Stomach (tissue), 9 donors: ENCODE data around the gene IMMT. TPM values are rescaled to one million over a fixed set of nuclear protein-coding genes. Genes with fewer than 3 reads are reported as not detected.

Source experiments
- DNase-seq, 2 donors: peaks; one replicate each; pipeline versions ENCODE4 v3.0.0 to v3.0.0-alpha.2; 2013 to 2019
- H3K27ac ChIP-seq, 5 donors: fragments of 200-600 bp in 4 of 5; sonication (generic) in 4 of 5; one replicate each; pipeline ENCODE4 v1.5.1; 2013 to 2019; ENCODE audit warnings: mild to moderate bottlenecking in 1 of 5, moderate library complexity in 1 of 5
- H3K27me3 ChIP-seq, 3 donors: fragments of 200-600 bp; sonication (generic); one replicate each; pipeline ENCODE4 v1.5.1; 2017 to 2019; ENCODE audit warnings: mixed run types in 1 of 3
- H3K36me3 ChIP-seq, 4 donors: fragments of 200-600 bp; sonication (generic); 1 replicate in 3 of 4; 2 replicates in 1 of 4; pipeline ENCODE4 v1.5.1; 2016 to 2019
- H3K4me1 ChIP-seq, 4 donors: fragments of 200-600 bp; sonication (generic); one replicate each; pipeline ENCODE4 v1.5.1; 2016 to 2019
- H3K4me3 ChIP-seq, 4 donors: fragments of 200-600 bp; sonication (generic) in 3 of 4; one replicate each; pipeline ENCODE4 v1.5.1; 2016 to 2019; ENCODE audit warnings: mild to moderate bottlenecking in 1 of 4
- H3K9me3 ChIP-seq, 4 donors: fragments of 200-600 bp; sonication (generic); one replicate each; pipeline ENCODE4 v1.5.1; 2016 to 2019
- EP300 ChIP-seq: sonication (generic); formaldehyde crosslinking; IDR thresholded peaks from one replicate; pipeline ENCODE4 v1.6.1; 2017; ENCODE audit warnings: antibody characterized with exemption
- POLR2A ChIP-seq, 4 donors: fragments of 450-650 bp; IDR thresholded peaks; one replicate each; pipeline ENCODE4 v1.6.1; 2016; ENCODE audit warnings: antibody characterized with exemption in 4 of 4, control low read depth in 2 of 4, mild to moderate bottlenecking in 1 of 4, moderate library complexity in 1 of 4
- POLR2AphosphoS5 ChIP-seq, 3 donors: sonication (generic); formaldehyde crosslinking; IDR thresholded peaks; one replicate each; pipeline ENCODE4 v1.6.1; 2016; ENCODE audit warnings: antibody characterized with exemption in 3 of 3
- WGBS, 5 donors: extraction: QIAGEN DNeasy Blood & Tissue Kit in 3 of 5; methylation state at CpG; one replicate each; pipeline versions ENCODE4 v1.1.5 to v1.1.7; 2013 to 2018; 5-methylcytosine and 5-hydroxymethylcytosine counted together
- intact Hi-C: fragments of 100-400 bp; cut with DNase I; formaldehyde crosslinking; loops from one replicate; pipeline ENCODE4 v1.15.1; 2023; ENCODE audit warnings: low total_unique reads
- polyA plus RNA-seq, 3 donors: library from polyadenylated mRNA; stranded (reverse); fragments of 200-250 nt; gene quantifications; one replicate each; pipeline ENCODE4 v1.2.3, GENCODE V29; 2013
- total RNA-seq, 5 donors: library from RNA; depleted of rRNA; stranded (reverse); fragments of >200 nt; gene quantifications; one replicate each; pipeline versions ENCODE4 v1.1.0 to v1.2.3, GENCODE V29; 2014 to 2016
- TF ChIP-seq, protein P1 (sequence below), 7 experiments: fragments of 450-650 bp in 4 of 7; fragments of 200-600 bp in 3 of 7; sonication (generic) in 3 of 7; IDR thresholded peaks; one replicate each; pipeline ENCODE4 v1.5.1; 2016 to 2019; ENCODE audit warnings: antibody characterized with exemption in 7 of 7, control low read depth in 2 of 7, mild to moderate bottlenecking in 1 of 7
- donor health status: healthy with polysubstance abuse.
- donor health status: Bipolar disorder and iron deficiency.
- donor health status: healthy.

Gene IMMT
- total and polyA plus RNA-seq, 8 donors, result 30.1 to 94.5 (median 42.4) TPM

GRCh38 chr2:86233436-86233835 is 38.2 kb upstream of the IMMT start:
- WGBS, 5 donors, result 55 to 68% (median 67%) methylated on average over 4 of the region's 4 CpGs
- DNase-seq, result no peak
- no peaks in the 10 kb centered on the region for H3K27me3 ChIP-seq
- H3K4me1 ChIP-seq, result peaks cover 0 to 6% (median 2%) of the 10 kb centered on the region in 4 donors
- no peaks in the 10 kb centered on the region for H3K36me3 ChIP-seq
- no peaks in the 10 kb centered on the region for H3K9me3 ChIP-seq
- H3K4me3 ChIP-seq, result no peak overlapping the region
- no peak overlapping the region for H3K27ac ChIP-seq
- intact Hi-C loops, result no loop called here
- TF ChIP-seq POLR2AphosphoS5 (IDR thresholded peaks at IDR 0.05) (no peak), POLR2A (IDR thresholded peaks at IDR 0.05) (no peak), EP300 (no peak)
- TF ChIP-seq, protein P1, sequence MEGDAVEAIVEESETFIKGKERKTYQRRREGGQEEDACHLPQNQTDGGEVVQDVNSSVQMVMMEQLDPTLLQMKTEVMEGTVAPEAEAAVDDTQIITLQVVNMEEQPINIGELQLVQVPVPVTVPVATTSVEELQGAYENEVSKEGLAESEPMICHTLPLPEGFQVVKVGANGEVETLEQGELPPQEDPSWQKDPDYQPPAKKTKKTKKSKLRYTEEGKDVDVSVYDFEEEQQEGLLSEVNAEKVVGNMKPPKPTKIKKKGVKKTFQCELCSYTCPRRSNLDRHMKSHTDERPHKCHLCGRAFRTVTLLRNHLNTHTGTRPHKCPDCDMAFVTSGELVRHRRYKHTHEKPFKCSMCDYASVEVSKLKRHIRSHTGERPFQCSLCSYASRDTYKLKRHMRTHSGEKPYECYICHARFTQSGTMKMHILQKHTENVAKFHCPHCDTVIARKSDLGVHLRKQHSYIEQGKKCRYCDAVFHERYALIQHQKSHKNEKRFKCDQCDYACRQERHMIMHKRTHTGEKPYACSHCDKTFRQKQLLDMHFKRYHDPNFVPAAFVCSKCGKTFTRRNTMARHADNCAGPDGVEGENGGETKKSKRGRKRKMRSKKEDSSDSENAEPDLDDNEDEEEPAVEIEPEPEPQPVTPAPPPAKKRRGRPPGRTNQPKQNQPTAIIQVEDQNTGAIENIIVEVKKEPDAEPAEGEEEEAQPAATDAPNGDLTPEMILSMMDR (IDR thresholded peaks at IDR 0.05), result no peak

GRCh38 chr2:86232910-86233309 is 37.6 kb upstream of the IMMT start:
- no peak overlapping the region for H3K4me3 ChIP-seq
- H3K27me3 ChIP-seq, result no peaks in the 10 kb centered on the region
- intact Hi-C loops, result no loop called here
- no peak for DNase-seq
- 87 to 95% (median 90%) methylated on average over 6 of the region's 6 CpGs for WGBS, 5 donors
- H3K9me3 ChIP-seq, result no peaks in the 10 kb centered on the region
- no peaks in the 10 kb centered on the region for H3K36me3 ChIP-seq
- no peak overlapping the region for H3K27ac ChIP-seq
- TF ChIP-seq, protein P1 (IDR thresholded peaks at IDR 0.05), result no peak
- TF ChIP-seq EP300, result no peak
- no peak for TF ChIP-seq POLR2AphosphoS5 (IDR thresholded peaks at IDR 0.05)
- no peak for TF ChIP-seq POLR2A (IDR thresholded peaks at IDR 0.05)
- H3K4me1 ChIP-seq, result peaks cover 0 to 6% (median 2%) of the 10 kb centered on the region in 4 donors

DNA sequence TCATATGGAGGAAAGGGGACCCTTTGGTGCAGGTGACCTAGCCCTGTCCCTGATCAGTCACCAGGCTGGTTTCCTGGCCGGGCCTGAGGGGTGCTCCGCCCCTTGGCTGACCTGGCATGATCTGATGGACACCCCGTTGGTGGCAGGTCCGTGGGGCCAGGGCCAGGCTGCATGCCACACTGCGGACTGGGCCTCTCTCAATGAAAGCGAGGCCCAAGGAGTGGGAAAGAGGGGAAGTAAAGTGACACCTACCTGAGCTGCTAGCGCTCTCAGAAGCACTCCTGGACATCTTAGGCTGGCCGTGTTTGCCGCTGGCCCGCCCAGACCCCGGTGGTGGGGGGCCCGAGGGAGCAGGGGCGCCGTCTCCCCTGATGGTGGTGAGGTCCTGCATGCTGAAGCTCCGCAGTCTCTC is 37.1 kb upstream of the IMMT start:
- H3K9me3 ChIP-seq, result no peaks in the 10 kb centered on the region
- TF ChIP-seq, protein P1 (IDR thresholded peaks at IDR 0.05), result no peak
- TF ChIP-seq EP300 (no peak), POLR2A (IDR thresholded peaks at IDR 0.05) (no peak), POLR2AphosphoS5 (IDR thresholded peaks at IDR 0.05) (no peak)
- no peak overlapping the region for H3K27ac ChIP-seq
- H3K36me3 ChIP-seq, result no peaks in the 10 kb centered on the region
- H3K27me3 ChIP-seq, result no peaks in the 10 kb centered on the region
- 81 to 96% (median 86%) methylated on average over 5 to 15 of the region's 15 CpGs for WGBS, 5 donors
- no peak for DNase-seq
- H3K4me1 ChIP-seq, result peaks cover 0 to 6% (median 2%) of the 10 kb centered on the region in 4 donors
- intact Hi-C loops, result no loop called here
- H3K4me3 ChIP-seq, result no peak overlapping the region

DNA sequence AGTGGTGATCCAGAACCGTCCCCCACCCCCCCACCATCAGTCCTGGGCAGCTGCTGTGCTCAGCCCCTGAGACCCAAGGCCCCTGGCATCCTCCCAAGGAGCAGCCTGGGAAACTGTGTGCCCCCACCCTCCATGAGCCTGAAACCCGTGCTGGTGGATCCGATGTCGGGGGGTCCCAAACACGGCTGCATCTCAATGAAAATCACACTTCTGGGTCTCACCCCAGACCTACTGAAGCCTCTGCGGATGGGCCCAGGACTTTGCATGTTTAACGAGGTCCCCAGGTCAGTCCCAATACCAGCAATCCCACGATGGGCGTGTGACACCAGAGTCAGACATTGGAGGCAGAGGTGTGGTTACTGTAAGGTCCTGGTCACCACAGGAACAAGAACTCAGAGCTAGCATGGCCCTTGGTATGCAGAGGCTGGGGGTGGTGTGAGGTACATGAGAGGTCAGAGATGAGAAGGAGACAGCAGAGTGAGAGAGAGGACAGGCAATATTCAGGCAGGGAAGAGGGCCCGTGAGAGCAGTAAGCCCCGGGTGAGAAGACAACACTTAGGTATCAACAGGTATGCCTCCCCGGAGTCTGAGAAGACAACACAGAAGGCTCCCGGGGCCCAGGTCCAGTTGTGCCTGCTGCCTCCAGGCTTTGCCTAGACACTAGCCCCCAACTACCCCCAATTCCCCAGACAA is 36.6 kb upstream of the IMMT start:
- TF ChIP-seq POLR2A (IDR thresholded peaks at IDR 0.05) (no peak), EP300 (no peak), POLR2AphosphoS5 (IDR thresholded peaks at IDR 0.05) (no peak)
- TF ChIP-seq, protein P1 (IDR thresholded peaks at IDR 0.05), result no peak
- 80 to 89% (median 86%) methylated on average over 11 to 13 of the region's 13 CpGs for WGBS, 5 donors
- no peak for DNase-seq
- intact Hi-C loops, result no loop called here
- no peaks in the 10 kb centered on the region for H3K36me3 ChIP-seq
- H3K4me3 ChIP-seq, result no peak overlapping the region
- peaks cover 0 to 6% (median 2%) of the 10 kb centered on the region in 4 donors for H3K4me1 ChIP-seq
- H3K27me3 ChIP-seq, result no peaks in the 10 kb centered on the region
- no peak overlapping the region for H3K27ac ChIP-seq
- H3K9me3 ChIP-seq, result no peaks in the 10 kb centered on the region
